A549 (cell line): ENCODE data around the gene UTP15. TPM values are rescaled to one million over a fixed set of nuclear protein-coding genes. Genes with fewer than 3 reads are reported as not detected.
A peak's percentile ranks its signal among the peaks of the same experiment; 100 is the strongest.

Source experiments
- ATAC-seq, 2 experiments: fragments of 200-7000 bp in 1 of 2; fragments of >200 bp in 1 of 2; cut with Nextera tagmentation in 1 of 2; cut with Tn5 transposase in 1 of 2; 3 replicates each; pipeline versions ENCODE4 v1.8.0 to v1.9.1; 2018 to 2020; ENCODE audit warnings: mild to moderate bottlenecking in 1 of 2, moderate library complexity in 1 of 2
- CTCF ChIA-PET: fragments of 300-600 bp; sonication (Branson Sonifier 250); formaldehyde crosslinking; extraction: SDS; loops from one replicate; lab custom pipeline; 2021; ENCODE audit warnings: antibody characterized with exemption, inconsistent platforms; lab: Yijun Ruan, JAX
- POLR2A ChIA-PET: fragments of 350-600 bp; formaldehyde crosslinking; extraction: SDS; loops from one replicate; lab custom pipeline; 2021; ENCODE audit warnings: antibody characterized with exemption, inconsistent platforms; lab: Yijun Ruan, JAX
- DNase-seq, 2 experiments: peaks; one replicate each; pipeline versions ENCODE4 v3.0.0 to v3.0.0-alpha.2; 2011 to 2016; ENCODE audit warnings: low read depth in 1 of 2, low spot score in 1 of 2
- FAIRE-seq: peaks from 2 replicates; lab custom pipeline; 2011; peaks lifted over from hg19 to GRCh38; lab: Jason Lieb, UNC
- H3K27ac ChIP-seq, 2 experiments: fragments of >200 bp; sonication (Bioruptor Twin); formaldehyde crosslinking; 3 replicates each; pipeline ENCODE4 v1.5.1; 2016 to 2017
- H3K4me1 ChIP-seq: fragments of >200 bp; sonication (Bioruptor Twin); formaldehyde crosslinking; 3 replicates; pipeline ENCODE4 v1.6.1; 2016
- H3K4me2 ChIP-seq: fragments of >200 bp; sonication (Bioruptor Twin); formaldehyde crosslinking; 3 replicates; pipeline ENCODE4 v1.6.1; 2016
- H3K4me3 ChIP-seq: fragments of >200 bp; sonication (Bioruptor Twin); formaldehyde crosslinking; 3 replicates; pipeline ENCODE4 v1.5.1; 2016
- H3K9me3 ChIP-seq: fragments of >200 bp; sonication (Bioruptor Twin); formaldehyde crosslinking; 3 replicates; pipeline ENCODE4 v1.6.1; 2016
- BHLHE40 ChIP-seq: IDR thresholded peaks from 2 replicates; pipeline ENCODE4 v1.6.1; 2012; ENCODE audit warnings: low read depth, low read length, inconsistent platforms
- CBX2 ChIP-seq: fragments of 200-600 bp; sonication (generic); IDR thresholded peaks from 2 replicates; pipeline ENCODE4 v1.6.1; 2016; ENCODE audit warnings: low read depth, mild to moderate bottlenecking, borderline replicate concordance
- CBX8 ChIP-seq: fragments of 200-600 bp; sonication (generic); IDR thresholded peaks from 2 replicates; pipeline ENCODE4 v1.6.1; 2016
- EHF ChIP-seq: fragments of 250-450 bp; sonication (Bioruptor Pico); IDR thresholded peaks from 2 replicates; pipeline ENCODE4 v1.5.0; 2020; ENCODE audit warnings: mild to moderate bottlenecking
- EP300 ChIP-seq, 2 experiments: fragments of >200 bp; sonication (Bioruptor Twin); formaldehyde crosslinking; IDR thresholded peaks; 2 replicates in 1 of 2; 3 replicates in 1 of 2; pipeline ENCODE4 v1.6.1; 2016 to 2017
- FOSB ChIP-seq: fragments of 250-450 bp; sonication (Bioruptor Pico); IDR thresholded peaks from 2 replicates; pipeline ENCODE4 v1.5.0; 2020; ENCODE audit warnings: mild to moderate bottlenecking, moderate library complexity
- FOSL2 ChIP-seq, 2 experiments: fragments of 450-650 bp in 1 of 2; fragments of >200 bp in 1 of 2; sonication (Bioruptor Twin) in 1 of 2; formaldehyde crosslinking; IDR thresholded peaks; 2 replicates each; pipeline versions ENCODE4 v1.5.0 to v1.6.1; 2016 to 2020; ENCODE audit warnings: mild to moderate bottlenecking in 1 of 2, moderate library complexity in 1 of 2
- GATA3 ChIP-seq: IDR thresholded peaks from 2 replicates; pipeline ENCODE4 v1.6.1; 2012; ENCODE audit warnings: borderline replicate concordance
- HOXB13 ChIP-seq: fragments of 250-450 bp; sonication (Bioruptor Pico); IDR thresholded peaks from 2 replicates; pipeline ENCODE4 v1.5.0; 2020; ENCODE audit warnings: low read depth, mild to moderate bottlenecking, moderate library complexity
- JUN ChIP-seq, 2 experiments: fragments of >200 bp; sonication (Bioruptor Twin); formaldehyde crosslinking; IDR thresholded peaks; 2 replicates in 1 of 2; 3 replicates in 1 of 2; pipeline ENCODE4 v1.6.1; 2016 to 2017
- JUNB ChIP-seq: fragments of >200 bp; sonication (Bioruptor Twin); formaldehyde crosslinking; IDR thresholded peaks from 2 replicates; pipeline ENCODE4 v1.6.1; 2016
- KDM5A ChIP-seq: fragments of 200-600 bp; sonication (generic); IDR thresholded peaks from 2 replicates; pipeline ENCODE4 v1.6.1; 2016; ENCODE audit warnings: antibody characterized with exemption, mild to moderate bottlenecking
- MYC ChIP-seq: IDR thresholded peaks from 2 replicates; pipeline ENCODE4 v1.6.1; 2012; ENCODE audit warnings: mild to moderate bottlenecking, inconsistent platforms, low read length, improper control_type of control experiment, borderline replicate concordance
- NFE2L2 ChIP-seq: fragments of 150-350 bp; conservative IDR thresholded peaks from 2 replicates; pipeline ENCODE4 v1.6.1; 2014; ENCODE audit warnings: low read length
- NPAS2 ChIP-seq: fragments of 250-450 bp; sonication (Bioruptor Pico); IDR thresholded peaks from 2 replicates; pipeline ENCODE4 v1.8.0; 2022; ENCODE audit warnings: mild to moderate bottlenecking, moderate library complexity, borderline replicate concordance
- NR3C1 ChIP-seq: fragments of >200 bp; sonication (Bioruptor Twin); formaldehyde crosslinking; IDR thresholded peaks from 3 replicates; pipeline ENCODE4 v1.6.1; 2017
- RAD21 ChIP-seq, 2 experiments: fragments of >200 bp in 1 of 2; sonication (Bioruptor Twin) in 1 of 2; formaldehyde crosslinking in 1 of 2; IDR thresholded peaks in 1 of 2; conservative IDR thresholded peaks in 1 of 2; 2 replicates in 1 of 2; 3 replicates in 1 of 2; pipeline ENCODE4 v1.6.1; 2012 to 2018; ENCODE audit warnings: inconsistent platforms in 1 of 2
- RARB ChIP-seq: fragments of 250-450 bp; sonication (Bioruptor Pico); IDR thresholded peaks from 2 replicates; pipeline ENCODE4 v1.8.0; 2021; ENCODE audit warnings: mild to moderate bottlenecking, moderate library complexity
- RFX5 ChIP-seq: fragments of 450-650 bp; IDR thresholded peaks from 2 replicates; pipeline ENCODE4 v1.7.1; 2014; ENCODE audit warnings: antibody characterized with exemption, mild to moderate bottlenecking, moderate library complexity
- ZSCAN20 ChIP-seq: fragments of 250-450 bp; sonication (Bioruptor Pico); IDR thresholded peaks from 2 replicates; pipeline ENCODE4 v1.8.0; 2022; ENCODE audit warnings: mild to moderate bottlenecking, moderate library complexity
- WGBS: methylation state at CpG from one replicate; pipeline ENCODE4 v1.1.6; 2017; ENCODE audit errors: missing lambda C conversion rate; 5-methylcytosine and 5-hydroxymethylcytosine counted together
- polyA plus RNA-seq, 4 experiments: library from polyadenylated mRNA; depleted of rRNA in 3 of 4; stranded (reverse); fragments of >200 nt; fragmentation: RNase III in 1 of 4; extraction: RNeasy Plus Mini Kit Qiagen cat#74134 plus additional on column Dnase treatment in 1 of 4; gene quantifications; 2 replicates in 3 of 4; 3 replicates in 1 of 4; pipeline ENCODE4 v1.2.3, GENCODE V29; 2011 to 2017
- TF ChIP-seq, protein P1 (sequence below): fragments of >200 bp; sonication (Bioruptor Twin); formaldehyde crosslinking; IDR thresholded peaks from 3 replicates; pipeline ENCODE4 v1.5.1; 2016
- TF ChIP-seq, protein P2 (sequence below): IDR thresholded peaks from 2 replicates; pipeline ENCODE4 v1.6.1; 2012
- TF ChIP-seq, protein P3 (sequence below): fragments of 250-450 bp; sonication (Bioruptor Pico); IDR thresholded peaks from 2 replicates; pipeline ENCODE4 v1.5.0; 2020; ENCODE audit warnings: low read depth, mild to moderate bottlenecking, moderate library complexity

Gene UTP15
- polyA plus RNA-seq, 2 of the 4 experiments (the other 2 are of a cell fraction), result 21.6 to 44.0 TPM

DNA sequence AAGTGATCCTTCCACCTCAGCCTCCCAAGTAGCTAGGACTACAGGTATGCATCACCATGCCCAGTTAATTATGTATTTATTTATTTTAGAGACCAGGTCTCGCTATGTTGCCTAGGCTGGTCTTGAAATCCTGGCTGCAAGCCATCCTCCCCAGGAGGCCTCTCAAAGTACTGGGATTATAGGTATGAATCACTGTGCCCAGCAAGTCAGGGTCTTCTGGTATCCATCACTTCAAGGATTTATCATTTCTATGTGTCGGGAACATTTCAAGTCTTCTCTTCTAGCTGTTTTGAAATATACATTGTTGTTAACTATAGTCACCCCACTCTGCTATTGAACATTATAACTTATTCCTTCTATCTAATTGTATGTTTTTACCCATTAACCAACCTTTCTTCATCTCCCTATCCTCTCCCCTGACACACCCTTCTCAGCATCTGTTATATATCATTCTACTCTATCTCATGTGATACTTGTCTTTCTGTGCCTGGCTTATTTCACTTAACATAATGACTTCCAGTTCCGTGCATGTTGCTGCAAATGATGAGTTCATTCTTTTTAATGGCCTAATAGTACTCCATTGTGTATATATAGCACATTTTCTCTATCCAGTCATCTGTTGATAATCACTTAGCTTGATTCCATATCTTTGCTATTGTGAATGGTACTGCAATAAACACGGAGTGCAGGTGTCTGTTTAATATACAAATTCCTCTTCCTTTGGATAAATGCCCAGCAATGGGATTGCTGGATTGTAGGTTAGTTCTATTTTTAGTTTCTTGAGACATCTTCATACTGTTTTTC is 26.4 kb downstream of the UTP15 start:
- ChIA-PET CTCF (interaction anchor here (0.6 to 10.3 kb wide), 65 partner anchors 8 to 1089 kb away, joined by 3 to 315 read pairs (median 5); partner anchors contain the start of gene ARHGEF28), POLR2A (interaction anchor here (1.1 to 1.6 kb wide), 2 partner anchors 34 to 205 kb away, joined by 3 to 5 read pairs; partner anchors contain the start of gene ARHGEF28)
- peaks cover 30% of the 10 kb centered on the region for H3K4me1 ChIP-seq
- ATAC-seq (peak; percentile 66 to 74; a peak in 4 of 6 replicates), DNase-seq (peak in 1 of 2 experiments; percentile 62), FAIRE-seq (peak; percentile 77)
- no peaks in the 10 kb centered on the region for H3K9me3 ChIP-seq
- H3K27ac ChIP-seq, result peak overlapping the region; percentile 58 to 70
- peak overlapping the region; percentile 50 for H3K4me2 ChIP-seq
- WGBS, result 20% methylated on average over 4 of the region's 4 CpGs
- H3K4me3 ChIP-seq, result no peak overlapping the region
- TF ChIP-seq GATA3 (peak; percentile 35; the same call in 1 of the 2 replicates), CBX2 (no peak), KDM5A (no peak), EHF (CRISPR knock-in tag) (no peak), RARB (CRISPR knock-in tag) (no peak), JUNB (0 out of 2 replicates have a peak, but pooled peaks have one; percentile 38), FOSB (no peak), MYC (no peak), FOSL2 (IDR thresholded peaks at IDR 0.05) (no peak; the same call in 1 of the 2 replicates), FOSL2 (CRISPR knock-in tag; IDR thresholded peaks at IDR 0.05) (peak; percentile 34; the same call in 1 of the 2 replicates), HOXB13 (CRISPR knock-in tag) (no peak), BHLHE40 (no peak), NPAS2 (CRISPR knock-in tag) (no peak), NFE2L2 (no peak), CBX8 (no peak), RFX5 (no peak), JUN (IDR thresholded peaks at IDR 0.05) (peak in 1 of 2 experiments; percentile 27; a peak in 1 of 5 replicates), EP300 (IDR thresholded peaks at IDR 0.05) (no peak; a peak in 1 of 5 replicates), ZSCAN20 (CRISPR knock-in tag) (no peak), NR3C1 (no peak), RAD21 (conservative IDR thresholded peaks at IDR 0.05 in 1 of 2, IDR thresholded peaks at IDR 0.05 in 1 of 2) (no peak)
- TF ChIP-seq, protein P1, sequence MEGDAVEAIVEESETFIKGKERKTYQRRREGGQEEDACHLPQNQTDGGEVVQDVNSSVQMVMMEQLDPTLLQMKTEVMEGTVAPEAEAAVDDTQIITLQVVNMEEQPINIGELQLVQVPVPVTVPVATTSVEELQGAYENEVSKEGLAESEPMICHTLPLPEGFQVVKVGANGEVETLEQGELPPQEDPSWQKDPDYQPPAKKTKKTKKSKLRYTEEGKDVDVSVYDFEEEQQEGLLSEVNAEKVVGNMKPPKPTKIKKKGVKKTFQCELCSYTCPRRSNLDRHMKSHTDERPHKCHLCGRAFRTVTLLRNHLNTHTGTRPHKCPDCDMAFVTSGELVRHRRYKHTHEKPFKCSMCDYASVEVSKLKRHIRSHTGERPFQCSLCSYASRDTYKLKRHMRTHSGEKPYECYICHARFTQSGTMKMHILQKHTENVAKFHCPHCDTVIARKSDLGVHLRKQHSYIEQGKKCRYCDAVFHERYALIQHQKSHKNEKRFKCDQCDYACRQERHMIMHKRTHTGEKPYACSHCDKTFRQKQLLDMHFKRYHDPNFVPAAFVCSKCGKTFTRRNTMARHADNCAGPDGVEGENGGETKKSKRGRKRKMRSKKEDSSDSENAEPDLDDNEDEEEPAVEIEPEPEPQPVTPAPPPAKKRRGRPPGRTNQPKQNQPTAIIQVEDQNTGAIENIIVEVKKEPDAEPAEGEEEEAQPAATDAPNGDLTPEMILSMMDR, result no peak
- TF ChIP-seq, protein P2, sequence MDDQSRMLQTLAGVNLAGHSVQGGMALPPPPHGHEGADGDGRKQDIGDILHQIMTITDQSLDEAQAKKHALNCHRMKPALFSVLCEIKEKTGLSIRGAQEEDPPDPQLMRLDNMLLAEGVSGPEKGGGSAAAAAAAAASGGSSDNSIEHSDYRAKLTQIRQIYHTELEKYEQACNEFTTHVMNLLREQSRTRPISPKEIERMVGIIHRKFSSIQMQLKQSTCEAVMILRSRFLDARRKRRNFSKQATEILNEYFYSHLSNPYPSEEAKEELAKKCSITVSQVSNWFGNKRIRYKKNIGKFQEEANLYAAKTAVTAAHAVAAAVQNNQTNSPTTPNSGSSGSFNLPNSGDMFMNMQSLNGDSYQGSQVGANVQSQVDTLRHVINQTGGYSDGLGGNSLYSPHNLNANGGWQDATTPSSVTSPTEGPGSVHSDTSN, result no peak
- TF ChIP-seq, protein P3, sequence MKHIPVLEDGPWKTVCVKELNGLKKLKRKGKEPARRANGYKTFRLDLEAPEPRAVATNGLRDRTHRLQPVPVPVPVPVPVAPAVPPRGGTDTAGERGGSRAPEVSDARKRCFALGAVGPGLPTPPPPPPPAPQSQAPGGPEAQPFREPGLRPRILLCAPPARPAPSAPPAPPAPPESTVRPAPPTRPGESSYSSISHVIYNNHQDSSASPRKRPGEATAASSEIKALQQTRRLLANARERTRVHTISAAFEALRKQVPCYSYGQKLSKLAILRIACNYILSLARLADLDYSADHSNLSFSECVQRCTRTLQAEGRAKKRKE (CRISPR knock-in tag), result no peak
- TF ChIP-seq, all 56 proteins: peak for 4
